Measurements from ENCODE around the gene CCDC183.

DNA sequence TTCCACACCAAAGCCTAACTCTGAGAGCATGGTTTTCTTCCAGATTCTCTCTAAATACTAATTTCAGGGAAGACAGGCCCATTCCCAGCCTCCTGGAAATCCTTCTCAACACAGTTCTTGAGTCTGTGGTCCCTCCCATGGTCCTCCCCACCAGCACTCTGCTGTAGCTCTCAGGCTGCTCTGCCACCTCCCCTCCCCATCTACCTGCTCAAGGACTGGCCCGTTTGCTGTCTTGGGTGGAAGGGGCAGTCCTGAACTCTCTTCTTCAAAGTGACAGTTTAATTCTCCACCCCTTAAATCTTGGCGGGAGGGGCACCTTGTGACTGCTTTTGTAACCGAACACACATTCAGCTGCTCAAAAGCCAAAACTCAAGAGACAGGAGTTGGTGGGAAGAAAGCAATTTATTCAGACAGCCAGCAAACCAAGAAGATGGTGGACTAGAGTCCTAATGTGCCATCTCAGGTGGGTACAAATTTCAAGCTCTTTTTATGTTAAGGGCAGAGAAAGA lies 24.2 kb upstream of the CCDC183 start:
- TF ChIP-seq EZH2 (optimal IDR thresholded peaks at IDR 0.05; ENCODE audit: low read depth, low read length) (no peak), EZH2phosphoT487 (IDR thresholded peaks at IDR 0.05; ENCODE audit: low read length) (no peak)
- TF ChIP-seq, protein P1, sequence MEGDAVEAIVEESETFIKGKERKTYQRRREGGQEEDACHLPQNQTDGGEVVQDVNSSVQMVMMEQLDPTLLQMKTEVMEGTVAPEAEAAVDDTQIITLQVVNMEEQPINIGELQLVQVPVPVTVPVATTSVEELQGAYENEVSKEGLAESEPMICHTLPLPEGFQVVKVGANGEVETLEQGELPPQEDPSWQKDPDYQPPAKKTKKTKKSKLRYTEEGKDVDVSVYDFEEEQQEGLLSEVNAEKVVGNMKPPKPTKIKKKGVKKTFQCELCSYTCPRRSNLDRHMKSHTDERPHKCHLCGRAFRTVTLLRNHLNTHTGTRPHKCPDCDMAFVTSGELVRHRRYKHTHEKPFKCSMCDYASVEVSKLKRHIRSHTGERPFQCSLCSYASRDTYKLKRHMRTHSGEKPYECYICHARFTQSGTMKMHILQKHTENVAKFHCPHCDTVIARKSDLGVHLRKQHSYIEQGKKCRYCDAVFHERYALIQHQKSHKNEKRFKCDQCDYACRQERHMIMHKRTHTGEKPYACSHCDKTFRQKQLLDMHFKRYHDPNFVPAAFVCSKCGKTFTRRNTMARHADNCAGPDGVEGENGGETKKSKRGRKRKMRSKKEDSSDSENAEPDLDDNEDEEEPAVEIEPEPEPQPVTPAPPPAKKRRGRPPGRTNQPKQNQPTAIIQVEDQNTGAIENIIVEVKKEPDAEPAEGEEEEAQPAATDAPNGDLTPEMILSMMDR (IDR thresholded peaks at IDR 0.05; ENCODE audit: low read length), result no peak
